OCI-M2 (cell line): ENCODE results near the gene IPO13.

ENCODE experiments used
- DNase-seq: peaks from one replicate; lab custom pipeline; 2025; ENCODE audit not compliant: unreplicated experiment; lab: John Stamatoyannopoulos, UW

Gene IPO13

GRCh38 chr1:43947874-43948437, 1.2 kb downstream of the IPO13 start:
- no peak for DNase-seq

- DNase-seq: no peak
Measured at GRCh38 chr1:43949678-43950077, 2.9 kb downstream of the IPO13 start.

- no peak for DNase-seq
Measured at GRCh38 chr1:43951021-43951985, 4.6 kb downstream of the IPO13 start.

- no peak for DNase-seq
Measured at GRCh38 chr1:43952731-43953346, 6.1 kb downstream of the IPO13 start.

- DNase-seq: no peak
Measured at GRCh38 chr1:43953361-43953760, 6.6 kb downstream of the IPO13 start.

- DNase-seq: no peak
Measured at GRCh38 chr1:43954036-43954435, 7.3 kb downstream of the IPO13 start.

- no peak for DNase-seq
Measured at GRCh38 chr1:43956234-43956633, 9.5 kb downstream of the IPO13 start.

- DNase-seq: no peak
Measured at GRCh38 chr1:43957407-43958040, 10.8 kb downstream of the IPO13 start.

GRCh38 chr1:43958351-43959255, 11.9 kb downstream of the IPO13 start:
- DNase-seq: no peak

- DNase-seq: no peak
Measured at GRCh38 chr1:43960798-43961197, 14.0 kb downstream of the IPO13 start.

GRCh38 chr1:43961692-43962091, 14.9 kb downstream of the IPO13 start:
- no peak for DNase-seq

GRCh38 chr1:43962324-43962723, 15.6 kb downstream of the IPO13 start:
- DNase-seq: no peak

GRCh38 chr1:43963006-43963405, 16.3 kb downstream of the IPO13 start:
- DNase-seq: no peak

GRCh38 chr1:43963890-43964289, 17.1 kb downstream of the IPO13 start:
- no peak for DNase-seq

GRCh38 chr1:43965316-43965715, 18.6 kb downstream of the IPO13 start:
- no peak for DNase-seq

- DNase-seq: no peak
Measured at GRCh38 chr1:43968348-43968948, 21.7 kb downstream of the IPO13 start.

GRCh38 chr1:43969416-43969745, 22.6 kb downstream of the IPO13 start:
- DNase-seq: no peak

- DNase-seq: peak; percentile 54
Measured at GRCh38 chr1:43969746-43970466, 23.2 kb downstream of the IPO13 start, which contains the start of gene DPH2. Gene DPH2, plus strand, starts transcription at chr1:43970010. Its CDS starts 166 bp downstream, at chr1:43970176.

- no peak for DNase-seq
Measured at GRCh38 chr1:43970502-43970901, 23.8 kb downstream of the IPO13 start.
